LNCAP (cell line): ENCODE measurements around the gene ANXA5.

Source experiments
- CTCF ChIP-seq: fragments of 450-650 bp; IDR thresholded peaks from 2 replicates; pipeline ENCODE4 v1.5.1; 2017; ENCODE audit warnings: mild to moderate bottlenecking

Gene ANXA5

GRCh38 chr4:121707344-121707743 lies 10.6 kb upstream of the ANXA5 start:
- no peak for TF ChIP-seq CTCF

GRCh38 chr4:121706595-121707021 lies 9.8 kb upstream of the ANXA5 start:
- TF ChIP-seq CTCF = no peak

GRCh38 chr4:121705521-121705920 lies 8.7 kb upstream of the ANXA5 start:
- no peak for TF ChIP-seq CTCF

- no peak for TF ChIP-seq CTCF
Measured at GRCh38 chr4:121702136-121702535, 5.4 kb upstream of the ANXA5 start.

- no peak for TF ChIP-seq CTCF
Measured at GRCh38 chr4:121701263-121701662, 4.5 kb upstream of the ANXA5 start.

- TF ChIP-seq CTCF = no peak
Measured at GRCh38 chr4:121698236-121698671, 1.5 kb upstream of the ANXA5 start.

GRCh38 chr4:121697564-121697963 lies 784 bp upstream of the ANXA5 start:
- TF ChIP-seq CTCF = no peak

GRCh38 chr4:121696170-121696580 lies 605 bp downstream of the ANXA5 start:
- no peak for TF ChIP-seq CTCF
